ENCODE measurements around the gene SDHC.

DNA sequence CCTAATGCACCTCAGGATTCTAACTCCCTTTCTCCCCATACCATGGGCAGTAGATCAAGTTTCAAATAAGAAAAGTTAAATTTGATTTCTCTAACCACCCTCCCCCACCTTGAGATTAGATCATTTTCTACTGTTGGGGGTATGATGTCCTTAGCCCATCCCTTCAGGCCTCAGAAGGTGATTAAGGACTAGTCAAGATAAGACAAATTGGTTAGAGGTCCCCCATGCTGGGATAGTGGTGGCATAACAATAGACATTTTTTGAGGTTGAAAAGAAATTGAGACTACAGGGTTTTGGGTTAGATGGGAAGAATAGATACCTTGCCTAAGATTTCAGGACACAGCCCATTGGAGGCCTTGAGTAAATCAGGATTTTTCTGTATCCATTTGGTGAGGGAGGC is 51.0 kb downstream of the SDHC start:
- TF ChIP-seq CTCF (IDR thresholded peaks at IDR 0.05 in 2 of 3, conservative IDR thresholded peaks at IDR 0.05 in 1 of 3; ENCODE audit: borderline replicate concordance in 1 of 3, insufficient read depth in 1 of 3, low read depth in 2 of 3, low read length in 2 of 3), result no peak
- no peak for TF ChIP-seq SP1 (IDR thresholded peaks at IDR 0.05; ENCODE audit: low read depth)
- no peak for TF ChIP-seq POLR2AphosphoS5 (IDR thresholded peaks at IDR 0.05; ENCODE audit: low read depth, low read length)
- no peak for TF ChIP-seq POLR2A (IDR thresholded peaks at IDR 0.05; ENCODE audit: borderline replicate concordance, extremely low read depth, insufficient read depth, insufficient read length)
- TF ChIP-seq RAD21 (IDR thresholded peaks at IDR 0.05; ENCODE audit: low read depth), result no peak
- no peak for TF ChIP-seq EGR1 (IDR thresholded peaks at IDR 0.05; ENCODE audit: low read depth)
- TF ChIP-seq, protein P1, sequence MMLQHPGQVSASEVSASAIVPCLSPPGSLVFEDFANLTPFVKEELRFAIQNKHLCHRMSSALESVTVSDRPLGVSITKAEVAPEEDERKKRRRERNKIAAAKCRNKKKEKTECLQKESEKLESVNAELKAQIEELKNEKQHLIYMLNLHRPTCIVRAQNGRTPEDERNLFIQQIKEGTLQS (IDR thresholded peaks at IDR 0.05), result no peak
- no peak for TF ChIP-seq ZBTB33 (IDR thresholded peaks at IDR 0.05; ENCODE audit: extremely low read depth, insufficient replicate concordance, low read length)

Data from HCT116 (cell line).